Stimulated activated CD4-positive, alpha-beta T cell treated with anti-CD3 and anti-CD28 coated beads, Interleukin-2, amount 100 ng/mL, for 24 hours (primary cell): ENCODE measurements around the gene PCDHB3.
"Not testable (repeated sequence)": the region's sequence is repeated elsewhere in the genome, so short reads cannot be mapped to it uniquely, and the experiment has no call there.

Source experiments
- DNase-seq, 2 donors: peaks; one replicate each; pipeline ENCODE4 v3.0.0-alpha.2; 2020

The PCDHB3 gene

GRCh38 chr5:141137346-141137745, 37.1 kb downstream of the PCDHB3 start:
- not testable (repeated sequence) for DNase-seq

- DNase-seq = no peak
These were observed 49.5 kb downstream of the PCDHB3 start, which contains the start of gene PCDHB6 for GRCh38 chr5:141149812-141150211. Gene PCDHB6 (plus strand): TSS chr5:141150057. CDS start chr5:141150258, 201 bp downstream.

- DNase-seq = no peak
These were observed 50.1 kb downstream of the PCDHB3 start for GRCh38 chr5:141150224-141150992.

GRCh38 chr5:141150993-141151325, 50.7 kb downstream of the PCDHB3 start:
- no peak for DNase-seq

GRCh38 chr5:141151632-141152031, 51.4 kb downstream of the PCDHB3 start:
- not testable (repeated sequence) for DNase-seq

GRCh38 chr5:141152096-141152495, 51.8 kb downstream of the PCDHB3 start:
- not testable (repeated sequence) for DNase-seq
